ENCODE results near the gene FRMD4B.
"Not testable (repeated sequence)": the region's sequence is repeated elsewhere in the genome, so short reads cannot be mapped to it uniquely, and the experiment has no call there.

FRMD4B gene

DNA sequence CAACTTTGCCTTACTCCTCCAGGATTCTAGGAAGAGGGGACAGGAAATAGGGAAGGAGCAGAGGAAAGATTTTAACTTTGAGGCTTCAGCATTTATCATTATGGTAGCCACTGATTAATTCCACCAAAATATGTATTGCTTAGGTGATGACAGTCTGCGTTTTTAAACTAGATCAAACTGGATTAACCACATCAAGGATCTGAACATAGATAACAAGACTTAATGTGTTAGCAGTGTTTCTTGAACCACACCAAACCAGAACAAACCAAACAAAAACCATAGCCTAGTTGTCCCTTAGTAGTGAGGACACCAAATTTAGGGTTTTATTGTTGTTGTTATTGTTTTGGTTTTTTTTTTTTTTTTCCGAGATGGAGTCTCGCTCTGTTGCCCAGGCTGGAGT, 150.0 kb downstream of the FRMD4B start:
- FAIRE-seq (no peak), DNase-seq (ENCODE audit: insufficient read length, low spot score) (no peak)
- TF ChIP-seq POLR2A (IDR thresholded peaks at IDR 0.05; ENCODE audit: low read depth, low read length): no peak

DNA sequence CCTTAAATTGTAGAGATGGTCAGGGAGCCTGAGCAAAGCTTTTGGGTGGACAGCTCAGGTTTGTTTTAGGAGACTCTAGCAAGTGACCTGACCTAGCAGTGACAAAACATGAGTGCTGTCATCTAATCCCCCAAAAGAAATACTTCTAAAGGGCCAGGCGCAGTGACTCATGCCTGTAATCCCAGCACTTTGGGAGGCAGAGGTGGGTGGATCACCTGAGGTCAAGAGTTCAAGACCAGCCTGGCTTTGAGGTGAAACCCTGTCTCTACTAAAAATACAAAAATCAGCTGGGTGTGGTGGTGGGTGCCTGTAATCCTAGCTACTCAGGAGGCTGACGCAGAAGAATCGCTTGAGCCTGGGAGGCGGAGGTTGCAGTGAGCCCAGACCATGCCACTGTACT, 150.7 kb downstream of the FRMD4B start:
- DNase-seq (ENCODE audit: insufficient read length, low spot score); FAIRE-seq: not testable (repeated sequence)

DNA sequence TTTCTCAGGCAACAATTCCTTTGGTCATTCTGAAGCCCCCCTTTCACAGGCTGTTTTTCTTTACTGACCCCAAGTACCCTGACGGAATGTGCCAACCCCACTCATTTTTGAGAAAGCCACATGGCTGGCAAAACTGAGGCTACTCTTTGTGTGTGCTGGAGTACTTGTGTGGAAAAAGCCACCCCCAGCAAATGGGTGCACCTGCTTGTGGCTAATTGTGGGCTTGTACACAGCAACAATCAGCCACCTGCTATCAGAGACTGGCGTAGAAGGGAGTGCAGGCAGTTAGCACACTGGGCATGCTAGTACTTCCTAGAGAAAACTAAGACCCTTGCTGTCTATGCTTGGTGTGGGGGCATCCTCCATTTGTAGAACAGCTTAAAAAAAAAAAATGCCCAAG, 153.4 kb downstream of the FRMD4B start:
- TF ChIP-seq POLR2A (IDR thresholded peaks at IDR 0.05; ENCODE audit: low read depth, low read length): no peak
- FAIRE-seq (no peak), DNase-seq (ENCODE audit: insufficient read length, low spot score) (no peak)

GRCh38 chr3:69231929-69232440, 153.9 kb downstream of the FRMD4B start:
- peak; percentile 50 for DNase-seq (ENCODE audit: insufficient read length, low spot score)

GRCh38 chr3:69226071-69226470, 159.8 kb downstream of the FRMD4B start:
- FAIRE-seq (no peak), DNase-seq (ENCODE audit: insufficient read length, low spot score) (no peak)
- TF ChIP-seq POLR2A (IDR thresholded peaks at IDR 0.05; ENCODE audit: low read depth, low read length): no peak

More at GRCh38 chr3:69231929-69232440, 153.9 kb downstream of the FRMD4B start:
- peak; percentile 86 for FAIRE-seq
- no peak for TF ChIP-seq POLR2A (IDR thresholded peaks at IDR 0.05; ENCODE audit: low read depth, low read length)

DNA sequence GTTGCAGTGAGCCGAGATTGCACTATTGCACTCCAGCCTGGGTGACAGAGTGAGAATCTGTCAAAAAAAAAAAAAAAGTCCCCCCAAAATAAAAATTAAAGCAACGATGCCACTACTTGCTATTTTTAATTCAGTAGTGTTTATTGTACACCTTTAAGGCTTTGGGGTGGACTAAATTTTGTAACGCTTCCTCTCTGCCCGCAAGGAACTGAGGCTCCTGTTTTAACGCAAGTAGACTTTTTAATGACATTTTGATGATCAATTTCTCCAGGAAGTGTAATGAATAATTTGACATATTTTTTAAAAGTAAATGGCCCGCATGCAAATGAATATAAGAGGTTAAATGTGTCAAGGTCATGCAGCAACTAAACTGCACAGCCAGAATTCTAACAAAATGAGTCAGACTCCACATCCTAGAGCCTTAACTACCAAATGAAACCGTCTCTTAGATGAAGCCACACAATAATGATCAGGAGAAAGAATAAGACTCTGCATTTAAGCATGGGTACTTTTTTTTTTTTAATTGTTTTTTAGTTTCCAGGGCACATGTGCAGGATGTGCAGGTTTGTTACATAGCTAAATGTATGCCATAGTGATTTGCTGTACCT, 166.7 kb downstream of the FRMD4B start:
- FAIRE-seq (peak; percentile 33), DNase-seq (ENCODE audit: insufficient read length, low spot score) (no peak)
- TF ChIP-seq POLR2A (IDR thresholded peaks at IDR 0.05; ENCODE audit: low read depth, low read length): no peak

GRCh38 chr3:69218079-69218478, 167.8 kb downstream of the FRMD4B start:
- TF ChIP-seq POLR2A (IDR thresholded peaks at IDR 0.05; ENCODE audit: low read depth, low read length): no peak
- DNase-seq (ENCODE audit: insufficient read length, low spot score) (no peak), FAIRE-seq (no peak)

DNA sequence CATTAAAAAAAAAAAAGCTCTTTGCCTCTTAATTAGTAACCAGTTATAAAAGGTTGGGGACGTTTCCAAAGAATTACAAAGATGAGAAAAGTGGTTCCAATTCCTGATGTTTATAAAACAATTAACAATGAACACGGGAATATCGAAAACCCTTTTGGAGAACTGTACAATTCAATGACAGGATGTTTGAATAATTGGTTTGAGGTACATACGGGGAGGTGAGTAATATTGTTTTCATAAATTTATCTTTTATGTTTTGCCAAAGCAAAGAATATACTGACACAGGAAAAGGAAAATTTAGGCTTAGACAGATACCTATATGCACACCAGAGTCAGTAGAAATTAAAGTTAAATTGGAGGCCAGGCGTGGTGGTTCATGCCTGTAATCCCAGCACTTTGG, 168.9 kb downstream of the FRMD4B start:
- no peak for TF ChIP-seq POLR2A (IDR thresholded peaks at IDR 0.05; ENCODE audit: low read depth, low read length)
- DNase-seq (ENCODE audit: insufficient read length, low spot score) (no peak), FAIRE-seq (no peak)

- FAIRE-seq (peak; percentile 58), DNase-seq (ENCODE audit: insufficient read length, low spot score) (no peak)
- TF ChIP-seq POLR2A (IDR thresholded peaks at IDR 0.05; ENCODE audit: low read depth, low read length): no peak
Measured at GRCh38 chr3:69214241-69214640, 171.6 kb downstream of the FRMD4B start.

GRCh38 chr3:69212411-69213160, 173.3 kb downstream of the FRMD4B start:
- FAIRE-seq: peak; percentile 94
- TF ChIP-seq POLR2A (IDR thresholded peaks at IDR 0.05; ENCODE audit: low read depth, low read length): no peak
- no peak for DNase-seq (ENCODE audit: insufficient read length, low spot score)

- no peak for DNase-seq (ENCODE audit: insufficient read length, low spot score)
- TF ChIP-seq POLR2A (IDR thresholded peaks at IDR 0.05; ENCODE audit: low read depth, low read length): no peak
- no peak for FAIRE-seq
Measured at GRCh38 chr3:69210068-69210730, 175.7 kb downstream of the FRMD4B start.

GRCh38 chr3:69209413-69209812, 176.5 kb downstream of the FRMD4B start:
- no peak for DNase-seq (ENCODE audit: insufficient read length, low spot score)
- no peak for FAIRE-seq
- no peak for TF ChIP-seq POLR2A (IDR thresholded peaks at IDR 0.05; ENCODE audit: low read depth, low read length)

DNA sequence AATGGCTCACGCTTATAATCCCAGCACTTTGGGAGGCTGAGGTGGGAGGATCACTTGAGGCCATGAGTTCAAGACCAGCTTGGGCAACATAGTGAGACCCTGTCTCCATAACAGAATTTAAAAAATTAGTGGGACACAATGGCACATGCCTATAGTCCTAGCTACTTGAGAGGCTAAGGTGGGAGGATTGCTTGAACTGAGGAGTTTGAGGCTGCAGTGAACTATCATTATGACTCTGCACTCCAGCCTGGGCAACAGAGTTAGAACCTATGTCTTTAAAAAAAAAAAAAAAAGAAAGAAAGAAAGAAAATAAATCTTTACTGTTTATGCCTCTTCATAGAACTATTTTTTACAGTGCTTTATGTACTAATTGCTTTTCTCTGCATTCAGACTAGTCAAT, 178.9 kb downstream of the FRMD4B start:
- TF ChIP-seq POLR2A (IDR thresholded peaks at IDR 0.05; ENCODE audit: low read depth, low read length): no peak
- no peak for FAIRE-seq
- no peak for DNase-seq (ENCODE audit: insufficient read length, low spot score)

- DNase-seq (ENCODE audit: insufficient read length, low spot score): no peak
- no peak for FAIRE-seq
- TF ChIP-seq POLR2A (IDR thresholded peaks at IDR 0.05; ENCODE audit: low read depth, low read length): no peak
Measured at GRCh38 chr3:69205385-69205784, 180.5 kb downstream of the FRMD4B start.

Data from H54 (cell line).